Measurements from ENCODE around the gene APOBEC2.

The APOBEC2 gene

GRCh38 chr6:41083072-41083471 lies 30.1 kb downstream of the APOBEC2 start:
- DNase-seq (ENCODE audit: low read depth in 1 of 2, low spot score in 1 of 2): no peak

DNA sequence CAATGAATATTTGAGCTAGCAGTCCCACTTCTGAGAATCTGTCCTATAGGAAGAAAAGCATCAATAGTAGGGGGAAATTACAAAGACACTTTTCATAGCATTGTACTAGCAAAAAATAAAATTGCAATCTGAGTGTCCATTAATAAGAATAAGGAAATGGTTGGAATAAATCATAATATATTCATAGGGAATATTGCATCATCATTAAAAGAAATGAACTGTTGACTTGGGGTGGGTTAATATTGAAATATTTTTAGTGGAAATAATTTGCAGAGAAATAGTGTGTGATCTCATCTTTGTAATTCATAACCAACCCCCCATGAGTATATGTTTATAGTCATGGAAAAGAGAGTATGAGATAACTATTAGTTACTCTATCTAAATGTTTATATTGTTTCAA lies 32.2 kb downstream of the APOBEC2 start:
- no peak for DNase-seq (ENCODE audit: low read depth in 1 of 2, low spot score in 1 of 2)

- no peak for DNase-seq (ENCODE audit: low read depth in 1 of 2, low spot score in 1 of 2)
Observed at GRCh38 chr6:41088451-41088850, 35.4 kb downstream of the APOBEC2 start.

GRCh38 chr6:41090841-41091761 lies 38.1 kb downstream of the APOBEC2 start:
- no peak for DNase-seq (ENCODE audit: low read depth in 1 of 2, low spot score in 1 of 2)

- DNase-seq (ENCODE audit: low read depth in 1 of 2, low spot score in 1 of 2): no peak
Observed at GRCh38 chr6:41092421-41093140, 39.6 kb downstream of the APOBEC2 start.

GRCh38 chr6:41093729-41094128 lies 40.7 kb downstream of the APOBEC2 start:
- DNase-seq (ENCODE audit: low read depth in 1 of 2, low spot score in 1 of 2): no peak

- no peak for DNase-seq (ENCODE audit: low read depth in 1 of 2, low spot score in 1 of 2)
Observed at GRCh38 chr6:41097467-41098090, 44.6 kb downstream of the APOBEC2 start.

GRCh38 chr6:41098366-41098765 lies 45.4 kb downstream of the APOBEC2 start:
- DNase-seq (ENCODE audit: low read depth in 1 of 2, low spot score in 1 of 2): no peak

GRCh38 chr6:41100871-41101287 lies 47.9 kb downstream of the APOBEC2 start:
- DNase-seq (ENCODE audit: low read depth in 1 of 2, low spot score in 1 of 2): no peak

- DNase-seq (ENCODE audit: low read depth in 1 of 2, low spot score in 1 of 2): no peak
Observed at GRCh38 chr6:41103847-41104246, 50.8 kb downstream of the APOBEC2 start.

GRCh38 chr6:41111017-41111416 lies 58.0 kb downstream of the APOBEC2 start:
- no peak for DNase-seq (ENCODE audit: low read depth in 1 of 2, low spot score in 1 of 2)

Measured in activated CD4-positive, alpha-beta T cell treated with anti-CD3 and anti-CD28 coated beads, Interleukin-2, amount 50 U/mL, for 24 hours (primary cell).